Progenitor cell of endocrine pancreas (in vitro differentiated cells): ENCODE data around the gene TLR10. TPM values are rescaled to one million over a fixed set of nuclear protein-coding genes. Genes with fewer than 3 reads are reported as not detected.
"Not testable (repeated sequence)": the region's sequence is repeated elsewhere in the genome, so short reads cannot be mapped to it uniquely, and the experiment has no call there.

Experiments used
- DNase-seq: peaks from one replicate; pipeline ENCODE4 v3.0.0; 2021; ENCODE audit warnings: low spot score; ENCODE audit not compliant: unreplicated experiment
- H3K27ac Mint-ChIP-seq: 2 replicates; pipeline ENCODE4 v1.8.0; 2021; ENCODE audit warnings: mild to moderate bottlenecking, moderate library complexity, mixed read lengths
- H3K27me3 Mint-ChIP-seq: 2 replicates; pipeline ENCODE4 v1.8.0; 2021; ENCODE audit warnings: mixed read lengths
- H3K36me3 Mint-ChIP-seq: 2 replicates; pipeline ENCODE4 v1.8.0; 2022; ENCODE audit warnings: mixed read lengths; ENCODE audit not compliant: insufficient read depth
- H3K4me1 Mint-ChIP-seq: 2 replicates; pipeline ENCODE4 v1.8.0; 2021; ENCODE audit warnings: low read depth, mixed read lengths
- H3K4me3 Mint-ChIP-seq: 2 replicates; pipeline ENCODE4 v1.8.0; 2021; ENCODE audit warnings: low read depth, mild to moderate bottlenecking, moderate library complexity, mixed read lengths
- H3K9me3 Mint-ChIP-seq: 2 replicates; pipeline ENCODE4 v1.8.0; 2021; ENCODE audit warnings: low read depth, mixed read lengths
- total RNA-seq: library from RNA; stranded (reverse); gene quantifications from 2 replicates; pipeline ENCODE4 v1.2.1, GENCODE V29; 2021
- TF ChIP-seq, protein P1 (sequence below): fragments of 200-600 bp; sonication (generic); IDR thresholded peaks from one replicate; pipeline ENCODE4 v1.5.0; 2021; ENCODE audit warnings: antibody characterized with exemption, mild to moderate bottlenecking; ENCODE audit not compliant: unreplicated experiment

Gene TLR10
- total RNA-seq, 1 donor from 2014 or later: 2.1 TPM

DNA sequence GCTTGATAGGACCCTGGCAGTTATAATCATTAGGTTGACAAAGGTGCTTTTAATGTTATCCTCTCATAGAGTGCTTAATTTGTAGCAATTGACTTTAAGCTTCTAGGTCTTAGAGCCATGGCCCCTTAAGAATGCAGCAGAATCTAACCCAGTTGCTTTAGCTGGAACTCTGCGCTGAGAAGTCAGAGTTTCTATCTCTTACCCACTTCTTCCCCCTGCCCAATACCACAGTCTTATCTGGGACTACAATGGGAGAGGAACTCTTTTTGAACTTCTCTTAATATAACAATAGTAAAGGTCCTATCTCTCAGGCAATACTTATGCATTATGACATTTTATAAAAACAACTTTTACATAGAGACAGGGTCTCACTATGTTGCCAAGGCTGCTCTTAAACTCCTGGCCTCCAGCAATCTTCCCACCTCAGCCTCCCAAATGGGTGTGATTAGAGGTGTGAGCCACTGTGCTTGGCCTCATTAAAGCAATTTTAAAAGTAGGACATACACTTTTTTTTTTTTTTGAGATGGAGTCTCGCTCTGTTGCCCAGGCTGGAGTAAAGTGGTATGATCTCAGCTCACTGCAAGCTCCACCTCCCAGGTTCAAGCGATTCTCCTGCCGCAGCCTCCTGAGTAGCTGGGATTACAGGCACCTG is 1.8 kb downstream of the TLR10 start:
- peaks cover 14% of the 10 kb centered on the region for H3K9me3 Mint-ChIP-seq
- TF ChIP-seq, protein P1, sequence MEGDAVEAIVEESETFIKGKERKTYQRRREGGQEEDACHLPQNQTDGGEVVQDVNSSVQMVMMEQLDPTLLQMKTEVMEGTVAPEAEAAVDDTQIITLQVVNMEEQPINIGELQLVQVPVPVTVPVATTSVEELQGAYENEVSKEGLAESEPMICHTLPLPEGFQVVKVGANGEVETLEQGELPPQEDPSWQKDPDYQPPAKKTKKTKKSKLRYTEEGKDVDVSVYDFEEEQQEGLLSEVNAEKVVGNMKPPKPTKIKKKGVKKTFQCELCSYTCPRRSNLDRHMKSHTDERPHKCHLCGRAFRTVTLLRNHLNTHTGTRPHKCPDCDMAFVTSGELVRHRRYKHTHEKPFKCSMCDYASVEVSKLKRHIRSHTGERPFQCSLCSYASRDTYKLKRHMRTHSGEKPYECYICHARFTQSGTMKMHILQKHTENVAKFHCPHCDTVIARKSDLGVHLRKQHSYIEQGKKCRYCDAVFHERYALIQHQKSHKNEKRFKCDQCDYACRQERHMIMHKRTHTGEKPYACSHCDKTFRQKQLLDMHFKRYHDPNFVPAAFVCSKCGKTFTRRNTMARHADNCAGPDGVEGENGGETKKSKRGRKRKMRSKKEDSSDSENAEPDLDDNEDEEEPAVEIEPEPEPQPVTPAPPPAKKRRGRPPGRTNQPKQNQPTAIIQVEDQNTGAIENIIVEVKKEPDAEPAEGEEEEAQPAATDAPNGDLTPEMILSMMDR: no peak
- no peak overlapping the region for H3K27ac Mint-ChIP-seq
- peaks cover 14% of the 10 kb centered on the region for H3K4me1 Mint-ChIP-seq
- no peaks in the 10 kb centered on the region for H3K27me3 Mint-ChIP-seq
- no peak for DNase-seq
- H3K4me3 Mint-ChIP-seq: no peak overlapping the region
- H3K36me3 Mint-ChIP-seq: no peaks in the 10 kb centered on the region

DNA sequence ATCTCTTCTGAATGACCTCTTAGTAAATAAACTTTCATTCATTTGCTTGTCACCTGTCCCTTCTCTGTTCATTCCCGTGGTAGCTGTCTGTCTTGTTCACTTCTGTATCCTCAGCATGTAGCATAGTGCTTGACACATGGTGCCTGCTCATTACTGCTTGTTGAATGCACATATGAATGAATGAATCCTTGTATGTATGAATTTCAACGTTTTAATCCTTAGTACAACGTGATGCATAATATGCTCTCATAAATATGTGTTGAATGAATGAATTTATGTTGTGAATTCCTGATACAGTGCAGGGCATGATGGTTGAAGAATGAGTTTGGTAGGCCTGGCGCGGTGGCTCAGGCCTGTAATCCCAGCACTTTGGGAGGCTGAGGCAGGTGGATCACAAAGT is 3.0 kb downstream of the TLR10 start:
- no peak overlapping the region for H3K4me3 Mint-ChIP-seq
- H3K4me1 Mint-ChIP-seq: peaks cover 14% of the 10 kb centered on the region
- no peaks in the 10 kb centered on the region for H3K27me3 Mint-ChIP-seq
- TF ChIP-seq, protein P1: no peak
- H3K9me3 Mint-ChIP-seq: peaks cover 9% of the 10 kb centered on the region
- no peak overlapping the region for H3K27ac Mint-ChIP-seq
- no peaks in the 10 kb centered on the region for H3K36me3 Mint-ChIP-seq
- DNase-seq: no peak

DNA sequence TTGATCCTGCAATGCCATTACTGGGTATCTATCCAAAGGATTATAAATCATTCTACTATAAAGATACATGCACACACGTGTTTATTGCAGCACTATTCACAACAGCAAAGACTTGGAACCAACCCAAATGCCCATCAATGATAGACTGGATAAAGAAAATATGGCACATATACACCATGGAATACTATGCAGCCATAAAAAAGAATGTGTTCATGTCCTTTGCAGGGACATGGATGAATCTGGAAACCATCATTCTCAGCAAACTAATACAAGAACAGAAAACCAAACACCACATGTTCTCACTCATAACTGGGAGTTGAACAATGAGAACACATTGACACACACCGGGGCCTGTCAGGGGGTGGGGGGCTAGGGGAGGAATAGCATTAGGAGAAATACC is 4.9 kb downstream of the TLR10 start:
- Mint-ChIP-seq H3K4me1 (peaks cover 14% of the 10 kb centered on the region), H3K9me3 (peaks cover 16% of the 10 kb centered on the region)
- not testable (repeated sequence) for H3K27ac Mint-ChIP-seq, H3K36me3 Mint-ChIP-seq, H3K27me3 Mint-ChIP-seq, DNase-seq, H3K4me3 Mint-ChIP-seq

DNA sequence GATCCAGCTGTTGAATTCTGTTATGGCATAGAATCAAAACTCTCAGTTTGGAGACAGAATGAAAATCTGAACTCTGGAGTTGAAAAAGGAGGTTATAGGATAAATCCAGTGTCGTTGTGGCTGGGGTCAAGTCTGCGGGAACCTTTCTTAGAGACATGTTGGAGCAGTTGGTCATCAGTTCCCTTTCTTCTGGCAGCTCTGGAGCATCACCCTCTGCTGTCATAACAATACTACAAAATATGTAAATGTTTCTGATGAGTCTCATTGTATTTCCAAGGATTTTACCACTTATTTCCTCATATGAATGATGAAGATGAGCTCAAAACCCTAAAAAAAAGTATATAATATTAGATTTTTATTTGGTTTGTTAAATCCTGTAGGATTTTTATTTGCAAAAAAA is 7.5 kb downstream of the TLR10 start:
- Mint-ChIP-seq H3K4me1 (peaks cover 5% of the 10 kb centered on the region), H3K9me3 (peaks cover 16% of the 10 kb centered on the region), H3K4me3 (no peak overlapping the region), H3K27me3 (no peaks in the 10 kb centered on the region), H3K36me3 (peaks cover 6% of the 10 kb centered on the region), H3K27ac (no peak overlapping the region)
- TF ChIP-seq, protein P1: no peak
- no peak for DNase-seq

DNA sequence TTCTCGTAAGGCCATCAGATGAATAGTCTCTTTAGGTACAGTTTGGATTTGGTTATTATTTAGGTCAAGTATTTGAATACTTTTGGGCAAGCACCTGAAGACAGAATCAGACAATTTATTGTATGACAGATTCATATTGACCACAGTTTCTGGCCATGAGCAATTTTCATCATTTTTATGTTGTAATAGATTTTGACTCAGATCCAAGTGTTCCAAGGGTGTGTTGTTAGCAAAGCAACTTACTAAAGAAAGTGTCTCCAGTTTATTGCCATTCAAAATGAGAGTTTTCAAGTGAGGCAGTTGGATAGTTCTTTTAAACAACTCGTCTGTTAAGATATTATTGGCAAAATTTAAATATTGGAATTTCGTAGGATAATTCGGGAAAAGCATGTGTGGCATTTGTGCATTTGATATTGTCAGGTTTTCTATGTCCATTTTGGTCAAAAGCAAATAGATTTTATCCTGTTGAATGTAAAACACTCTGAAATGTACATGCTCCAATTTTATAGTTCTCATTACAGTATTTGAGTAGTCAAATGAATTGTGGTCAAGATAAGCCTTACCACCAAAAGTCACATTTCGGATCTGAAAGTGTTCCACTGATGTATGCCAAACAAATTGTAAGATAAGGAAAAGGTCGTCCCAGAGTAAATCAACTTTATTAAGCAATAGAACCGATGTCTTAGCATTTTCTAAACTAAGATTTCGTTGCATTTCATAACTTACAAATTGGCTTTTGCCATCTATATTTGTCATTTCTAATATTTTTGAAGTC is 8.4 kb downstream of the TLR10 start:
- TF ChIP-seq, protein P1: no peak
- Mint-ChIP-seq H3K27me3 (no peaks in the 10 kb centered on the region), H3K36me3 (peaks cover 6% of the 10 kb centered on the region), H3K27ac (no peak overlapping the region), H3K9me3 (peaks cover 16% of the 10 kb centered on the region), H3K4me3 (no peak overlapping the region), H3K4me1 (peaks cover 1% of the 10 kb centered on the region)
- no peak for DNase-seq

DNA sequence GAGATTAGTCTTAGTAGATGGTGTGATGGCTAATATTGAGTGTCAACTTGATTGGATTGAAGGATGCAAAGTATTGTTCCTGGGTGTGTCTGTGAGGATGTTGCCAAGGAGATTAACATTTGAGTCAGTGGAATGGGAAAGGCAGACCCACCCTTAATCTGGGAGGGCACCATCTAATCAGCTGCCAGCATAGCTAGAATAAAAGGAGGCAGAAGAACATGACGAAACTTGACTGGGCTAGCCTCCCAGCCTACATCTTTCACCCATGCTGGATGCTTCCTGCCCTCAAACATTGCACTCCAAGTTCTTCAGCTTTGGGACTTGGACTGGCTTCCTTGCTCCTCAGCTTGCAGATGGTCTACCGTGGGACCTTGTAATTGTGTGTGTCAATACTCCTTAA is 12.5 kb downstream of the TLR10 start:
- not testable (repeated sequence) for DNase-seq, H3K4me1 Mint-ChIP-seq, H3K36me3 Mint-ChIP-seq, H3K27me3 Mint-ChIP-seq, H3K27ac Mint-ChIP-seq, H3K4me3 Mint-ChIP-seq
- H3K9me3 Mint-ChIP-seq: peaks cover 11% of the 10 kb centered on the region
